ENCODE data around the gene SLC25A46. TPM values are rescaled to one million over a fixed set of nuclear protein-coding genes. Genes with fewer than 3 reads are reported as not detected.

The SLC25A46 gene
- total RNA-seq, 1 experiment from 2014 or later = 62.6 TPM

Other genes with a start within 250 kb of the SLC25A46 start
- gene TMEM232, start 12.3 kb upstream of the SLC25A46 start, total RNA-seq (2014; rRNA removed; shearing (Covaris generic)) = 0.07 TPM in 1 of 2 replicates, not detected in the other